NCI-H1092 treated with DMSO at 0.1 percent for 48 hours (cell line): ENCODE data around the gene DMAP1.
A peak's percentile ranks its signal among the peaks of the same experiment; 100 is the strongest.

Source experiments
- DNase-seq: peaks from one replicate; lab custom pipeline; 2025; lab: John Stamatoyannopoulos, UW

DMAP1 gene

GRCh38 chr1:44228218-44228617 lies 14.9 kb downstream of the DMAP1 start:
- DNase-seq = no peak

GRCh38 chr1:44229435-44230167 lies 16.3 kb downstream of the DMAP1 start:
- no peak for DNase-seq

- DNase-seq = no peak
These were observed 17.5 kb downstream of the DMAP1 start for GRCh38 chr1:44230796-44231195.

GRCh38 chr1:44233593-44233992 lies 20.3 kb downstream of the DMAP1 start:
- no peak for DNase-seq

- no peak for DNase-seq
These were observed 22.5 kb downstream of the DMAP1 start for GRCh38 chr1:44235808-44236207.

- DNase-seq = peak; percentile 30
These were observed 23.4 kb downstream of the DMAP1 start for GRCh38 chr1:44236490-44237272.

- no peak for DNase-seq
These were observed 24.6 kb downstream of the DMAP1 start for GRCh38 chr1:44237721-44238457.

- DNase-seq = no peak
These were observed 25.4 kb downstream of the DMAP1 start for GRCh38 chr1:44238660-44239059.

GRCh38 chr1:44239331-44239960 lies 26.2 kb downstream of the DMAP1 start:
- no peak for DNase-seq

- no peak for DNase-seq
These were observed 26.7 kb downstream of the DMAP1 start for GRCh38 chr1:44239961-44240371.

- DNase-seq = no peak
These were observed 27.8 kb downstream of the DMAP1 start for GRCh38 chr1:44240802-44241671.

GRCh38 chr1:44242746-44243145 lies 29.5 kb downstream of the DMAP1 start:
- DNase-seq = no peak

GRCh38 chr1:44243782-44244495 lies 30.7 kb downstream of the DMAP1 start:
- DNase-seq = no peak

- DNase-seq = peak; percentile 85
These were observed 31.7 kb downstream of the DMAP1 start for GRCh38 chr1:44244986-44245385.

- DNase-seq = no peak
These were observed 33.5 kb downstream of the DMAP1 start for GRCh38 chr1:44246806-44247205.

GRCh38 chr1:44249543-44249942 lies 36.3 kb downstream of the DMAP1 start:
- peak; percentile 78 for DNase-seq

GRCh38 chr1:44250068-44250781 lies 37.0 kb downstream of the DMAP1 start:
- no peak for DNase-seq

- DNase-seq = no peak
These were observed 38.2 kb downstream of the DMAP1 start for GRCh38 chr1:44251486-44251885.

GRCh38 chr1:44251989-44252671 lies 38.9 kb downstream of the DMAP1 start:
- DNase-seq = peak; percentile 88
